ENCODE measurements around the gene FGF23.
A peak's percentile ranks its signal among the peaks of the same experiment; 100 is the strongest.

The FGF23 gene

DNA sequence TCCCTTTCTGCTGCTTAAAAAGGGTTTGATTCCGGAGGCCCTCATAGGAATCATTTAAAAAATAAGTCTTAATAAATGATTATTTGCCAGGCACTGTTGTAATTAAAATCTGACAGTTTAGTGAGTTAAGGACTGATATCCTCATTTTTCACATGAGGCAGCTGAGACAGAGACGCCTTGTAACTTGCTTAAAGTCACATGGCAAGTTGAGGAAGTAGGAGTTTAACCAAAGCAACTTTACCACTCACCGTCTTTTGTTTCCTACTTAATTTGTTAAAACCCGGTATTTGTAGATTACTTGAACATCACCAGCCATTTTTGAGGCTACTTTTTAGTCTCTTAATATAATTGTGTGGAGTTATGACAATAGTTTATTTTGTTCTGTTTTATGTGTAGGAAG is 56.1 kb downstream of the FGF23 start:
- H3K9ac ChIP-seq: no peak overlapping the region
- H3K4me1 ChIP-seq: peaks cover 30% of the 10 kb centered on the region
- H3K9me3 ChIP-seq: no peaks in the 10 kb centered on the region
- no peak overlapping the region for H3K4me3 ChIP-seq
- H3K27me3 ChIP-seq: no peaks in the 10 kb centered on the region
- no peak overlapping the region for H3K27ac ChIP-seq
- H3K4me2 ChIP-seq: peak overlapping the region; percentile 90
- no peak for TF ChIP-seq Cebpa-rat (IDR thresholded peaks at IDR 0.05)
- peaks cover 41% of the 10 kb centered on the region; the same call in 1 of the 2 replicates for H4K20me1 ChIP-seq
- H3K36me3 ChIP-seq: peaks cover 18% of the 10 kb centered on the region

DNA sequence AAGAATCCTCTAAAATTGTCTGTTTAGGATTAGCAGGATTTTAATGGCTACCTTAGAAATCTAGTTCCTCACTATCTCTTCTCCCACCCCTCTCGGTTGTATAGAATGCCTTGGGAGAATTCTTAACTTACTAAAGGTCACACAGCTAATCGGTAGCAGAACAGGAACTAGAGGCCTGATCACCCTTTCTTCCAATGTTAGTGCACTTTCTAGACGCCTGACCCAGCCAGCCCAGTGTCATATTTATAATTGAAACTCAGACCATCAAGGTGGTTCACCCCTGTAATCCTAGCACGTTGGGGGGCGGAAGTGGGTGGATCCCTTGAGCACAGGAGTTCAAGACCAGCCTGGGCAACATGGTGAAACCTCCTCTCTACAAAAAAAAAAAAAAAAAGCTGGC is 56.8 kb downstream of the FGF23 start:
- Histone ChIP-seq H3K4me2 (peak overlapping the region; percentile 90), H3K4me1 (peaks cover 30% of the 10 kb centered on the region)
- no peak for TF ChIP-seq Cebpa-rat (IDR thresholded peaks at IDR 0.05)

GRCh38 chr12:4320853-4321701 is 58.4 kb downstream of the FGF23 start, which contains the start of gene TIGAR:
Gene TIGAR, plus strand, starts transcription at chr12:4321213. Its CDS starts 59 bp downstream, at chr12:4321272.
- H3K4me2 ChIP-seq: peak within 1 kb of the TSS; percentile 90
- peak within 1 kb of the TSS; percentile 85 for H3K9ac ChIP-seq
- no peaks in the 10 kb centered on the region for H3K9me3 ChIP-seq
- peak within 1 kb of the TSS; percentile 80 for H3K4me3 ChIP-seq
- peaks cover 20% of the 10 kb centered on the region; the same call in 1 of the 2 replicates for H4K20me1 ChIP-seq
- H3K27ac ChIP-seq: peak within 1 kb of the TSS; percentile 78
- H3K4me1 ChIP-seq: peaks cover 30% of the 10 kb centered on the region
- no peak for TF ChIP-seq Cebpa-rat (IDR thresholded peaks at IDR 0.05)
- H3K36me3 ChIP-seq: peaks cover 18% of the 10 kb centered on the region
- H3K27me3 ChIP-seq: no peaks in the 10 kb centered on the region

More for the DNA sequence above, 56.8 kb downstream of the FGF23 start:
- Histone ChIP-seq H3K9ac (no peak overlapping the region), H3K36me3 (peaks cover 18% of the 10 kb centered on the region), H3K4me3 (no peak overlapping the region), H4K20me1 (peaks cover 36% of the 10 kb centered on the region; the same call in 1 of the 2 replicates), H3K27me3 (no peaks in the 10 kb centered on the region), H3K27ac (no peak overlapping the region), H3K9me3 (no peaks in the 10 kb centered on the region)

GRCh38 chr12:4320497-4320852 is 59.0 kb downstream of the FGF23 start:
- H3K9ac ChIP-seq: peak overlapping the region; percentile 85
- peaks cover 30% of the 10 kb centered on the region for H3K4me1 ChIP-seq
- peak overlapping the region; percentile 69; the same call in 1 of the 2 replicates for H3K27ac ChIP-seq
- H4K20me1 ChIP-seq: peaks cover 14% of the 10 kb centered on the region; the same call in 1 of the 2 replicates
- peaks cover 13% of the 10 kb centered on the region for H3K36me3 ChIP-seq
- H3K4me2 ChIP-seq: peak overlapping the region; percentile 82
- H3K4me3 ChIP-seq: peak overlapping the region; percentile 80
- no peaks in the 10 kb centered on the region for H3K27me3 ChIP-seq
- no peak for TF ChIP-seq Cebpa-rat (IDR thresholded peaks at IDR 0.05)
- no peaks in the 10 kb centered on the region for H3K9me3 ChIP-seq

All from BLaER1 (cell line).